ENCODE measurements around the gene TNS1.

Gene TNS1

GRCh38 chr2:217784996-217785543 is 217.7 kb downstream of the TNS1 start:
- no peak for DNase-seq (ENCODE audit: low spot score)
- TF ChIP-seq CTCF (IDR thresholded peaks at IDR 0.05; ENCODE audit: extremely low read depth, missing control alignments), result no peak

GRCh38 chr2:217783243-217783642 is 219.6 kb downstream of the TNS1 start:
- no peak for TF ChIP-seq CTCF (IDR thresholded peaks at IDR 0.05; ENCODE audit: extremely low read depth, missing control alignments)
- DNase-seq (ENCODE audit: low spot score), result no peak

- TF ChIP-seq CTCF (IDR thresholded peaks at IDR 0.05; ENCODE audit: extremely low read depth, missing control alignments), result no peak
- no peak for DNase-seq (ENCODE audit: low spot score)
Measured at GRCh38 chr2:217777906-217778305, 224.9 kb downstream of the TNS1 start.

GRCh38 chr2:217776631-217777030 is 226.2 kb downstream of the TNS1 start:
- no peak for DNase-seq (ENCODE audit: low spot score)
- TF ChIP-seq CTCF (IDR thresholded peaks at IDR 0.05; ENCODE audit: extremely low read depth, missing control alignments), result no peak

GRCh38 chr2:217775920-217776503 is 226.8 kb downstream of the TNS1 start:
- no peak for TF ChIP-seq CTCF (IDR thresholded peaks at IDR 0.05; ENCODE audit: extremely low read depth, missing control alignments)
- no peak for DNase-seq (ENCODE audit: low spot score)

GRCh38 chr2:217774232-217774631 is 228.6 kb downstream of the TNS1 start:
- TF ChIP-seq CTCF (IDR thresholded peaks at IDR 0.05; ENCODE audit: extremely low read depth, missing control alignments), result no peak
- no peak for DNase-seq (ENCODE audit: low spot score)

GRCh38 chr2:217773539-217773938 is 229.3 kb downstream of the TNS1 start:
- DNase-seq (ENCODE audit: low spot score), result no peak
- TF ChIP-seq CTCF (IDR thresholded peaks at IDR 0.05; ENCODE audit: extremely low read depth, missing control alignments), result no peak
